Measurements from ENCODE around the gene CPLX3. TPM values are rescaled to one million over a fixed set of nuclear protein-coding genes. Genes with fewer than 3 reads are reported as not detected.

The CPLX3 gene
- total and polyA plus RNA-seq, 10 of the 15 experiments (the other 5 are each of a cell fraction or from before 2014, with no cell fraction given) = 0.02 to 0.04 TPM; not detected in 8

- no peak overlapping the region for H2AFZ ChIP-seq (ENCODE audit: control insufficient read depth, low read depth, low read length)
- intact Hi-C loops (cut with micrococcal nuclease; ENCODE audit: unreplicated experiment) (loop anchor here (5.0 kb wide), 3 partner anchors 37 to 202 kb away; no protein-coding TSS in a partner anchor), in situ Hi-C loops (cut with MboI) (no loop called here)
- no peak overlapping the region for H3K27ac ChIP-seq (ENCODE audit: control insufficient read depth, insufficient read depth)
- DNase-seq (ENCODE audit: low read depth, low spot score) (no peak), FAIRE-seq (no peak), ATAC-seq (no peak)
- WGBS (ENCODE audit: insufficient coverage, insufficient replicate concordance, low lambda C conversion rate, missing lambda C conversion rate) = 83% methylated on average over 30 of the region's 31 CpGs
- ChIA-PET POLR2A (interaction anchor here (0.6 kb wide), 1 partner anchor 27 kb away, joined by 3 read pairs; no protein-coding TSS in a partner anchor), CTCF (interaction anchor here (3.7 to 6.2 kb wide), 3 partner anchors 61 to 71 kb away, joined by 14 to 59 read pairs (median 22); no protein-coding TSS in a partner anchor), SMC1A (ENCODE audit: uncharacterized antibody, unreplicated experiment) (interaction anchor here (1.0 to 6.1 kb wide), 3 partner anchors 30 to 69 kb away, joined by 3 to 43 read pairs (median 7); no protein-coding TSS in a partner anchor), RAD21 (ENCODE audit: unreplicated experiment) (interaction anchor here (1.1 to 3.1 kb wide), 2 partner anchors 62 to 71 kb away, joined by 4 to 19 read pairs; no protein-coding TSS in a partner anchor)
- H3K9ac ChIP-seq (ENCODE audit: control insufficient read depth, insufficient read depth, low read length) = no peak overlapping the region
- H3K27me3 ChIP-seq (replicated peaks in 1 of 2; ENCODE audit: control insufficient read depth in 2 of 2, insufficient read depth in 2 of 2, low read length in 1 of 2) = no peaks in the 10 kb centered on the region
- H3K36me3 ChIP-seq (ENCODE audit: control insufficient read depth in 2 of 2, insufficient read depth in 2 of 2, low read length in 1 of 2) = peaks cover 0 to 5% of the 10 kb centered on the region in 2 experiments; a peak in 3 of 4 replicates
- H3K4me2 ChIP-seq (ENCODE audit: control insufficient read depth, insufficient read depth) = no peak overlapping the region
- H4K20me1 ChIP-seq (ENCODE audit: control insufficient read depth, insufficient read depth) = no peaks in the 10 kb centered on the region
- H3K4me3 ChIP-seq = no peak overlapping the region
- no peak for TF ChIP-seq NR2C1 (IDR thresholded peaks at IDR 0.05)
- no peak for TF ChIP-seq ETV6 (conservative IDR thresholded peaks at IDR 0.05 in 1 of 2, IDR thresholded peaks at IDR 0.05 in 1 of 2; ENCODE audit: borderline replicate concordance in 1 of 2, low read depth in 1 of 2)
- TF ChIP-seq GABPA (IDR thresholded peaks at IDR 0.05; ENCODE audit: low read depth) = no peak
- no peak for TF ChIP-seq KAT2A (conservative IDR thresholded peaks at IDR 0.05; ENCODE audit: control insufficient read depth, low read depth, low read length)
- TF ChIP-seq HSF1 (IDR thresholded peaks at IDR 0.05; ENCODE audit: low read depth, low read length) = no peak
- TF ChIP-seq RAD21 (IDR thresholded peaks at IDR 0.05; ENCODE audit: insufficient read depth, low read depth, low read length) = 0 out of 2 replicates have a peak, but pooled peaks have one; percentile 9
- TF ChIP-seq CTCF (IDR thresholded peaks at IDR 0.05 in 2 of 3, conservative IDR thresholded peaks at IDR 0.05 in 1 of 3; ENCODE audit: control insufficient read depth in 2 of 3, extremely low read depth in 1 of 3, insufficient read depth in 1 of 3, low read depth in 3 of 3, low read length in 3 of 3) = peak; percentile 13 to 22 (median 19); a peak in 2 of 6 replicates
- no peaks in the 10 kb centered on the region for H3K9me3 ChIP-seq (replicated peaks; ENCODE audit: control insufficient read depth, insufficient read depth, low read length)
- no TSS peak for BruUV-seq (replicated peaks)
- H3K79me2 ChIP-seq (ENCODE audit: control insufficient read depth, insufficient read depth, low read length) = peaks cover 3% of the 10 kb centered on the region; the same call in 1 of the 2 replicates
- H3K4me1 ChIP-seq (ENCODE audit: control insufficient read depth, insufficient read depth, low read length) = peaks cover 13% of the 10 kb centered on the region
Measured at GRCh38 chr15:74839526-74840395, 13.3 kb downstream of the CPLX3 start.

Data from GM12878 (cell line).